Measurements from ENCODE around the gene SELENOF. TPM values are rescaled to one million over a fixed set of nuclear protein-coding genes. Genes with fewer than 3 reads are reported as not detected.

The SELENOF gene
- total RNA-seq, 3 donors from 2014 or later: 138 to 202 (median 191) TPM

GRCh38 chr1:86858524-86859261 is 55.2 kb downstream of the SELENOF start:
- TF ChIP-seq CTCF (IDR thresholded peaks at IDR 0.05): no peak
- DNase-seq: no peak
- H3K36me3 ChIP-seq (ENCODE audit: low read depth): no peaks in the 10 kb centered on the region
- intact Hi-C loops (cut with DNase I, micrococcal nuclease): no loop called here
- no peaks in the 10 kb centered on the region for H3K9me3 ChIP-seq
- no peak for ATAC-seq
- H3K4me1 ChIP-seq (ENCODE audit: low read depth): no peaks in the 10 kb centered on the region
- no peak overlapping the region for H3K4me3 ChIP-seq

- DNase-seq (no peak), ATAC-seq (no peak)
- intact Hi-C loops (cut with DNase I, micrococcal nuclease): no loop called here
- Histone ChIP-seq H3K36me3 (ENCODE audit: low read depth) (no peaks in the 10 kb centered on the region), H3K9me3 (no peaks in the 10 kb centered on the region), H3K4me3 (no peak overlapping the region), H3K4me1 (ENCODE audit: low read depth) (no peaks in the 10 kb centered on the region)
- TF ChIP-seq CTCF (IDR thresholded peaks at IDR 0.05): no peak
Measured at GRCh38 chr1:86856196-86856595, 57.7 kb downstream of the SELENOF start.

GRCh38 chr1:86854352-86854751 is 59.6 kb downstream of the SELENOF start:
- ATAC-seq: no peak
- H3K4me1 ChIP-seq (ENCODE audit: low read depth): no peaks in the 10 kb centered on the region
- H3K4me3 ChIP-seq: no peak overlapping the region
- no peaks in the 10 kb centered on the region for H3K36me3 ChIP-seq (ENCODE audit: low read depth)
- no peaks in the 10 kb centered on the region for H3K9me3 ChIP-seq
- TF ChIP-seq CTCF (IDR thresholded peaks at IDR 0.05): no peak
- DNase-seq: no peak
- intact Hi-C loops (cut with DNase I, micrococcal nuclease): no loop called here

GRCh38 chr1:86852782-86853408 is 61.0 kb downstream of the SELENOF start:
- peak in 1 of 3 donors; percentile 14 for DNase-seq
- Histone ChIP-seq H3K4me1 (ENCODE audit: low read depth) (no peaks in the 10 kb centered on the region), H3K4me3 (no peak overlapping the region), H3K9me3 (no peaks in the 10 kb centered on the region), H3K36me3 (ENCODE audit: low read depth) (no peaks in the 10 kb centered on the region)
- intact Hi-C loops (cut with DNase I, micrococcal nuclease): no loop called here
- ATAC-seq: peak; percentile 87
- TF ChIP-seq CTCF (IDR thresholded peaks at IDR 0.05): no peak

- TF ChIP-seq CTCF (IDR thresholded peaks at IDR 0.05): no peak
- H3K36me3 ChIP-seq (ENCODE audit: low read depth): no peaks in the 10 kb centered on the region
- H3K9me3 ChIP-seq: no peaks in the 10 kb centered on the region
- no peak for ATAC-seq
- H3K4me3 ChIP-seq: no peak overlapping the region
- H3K4me1 ChIP-seq (ENCODE audit: low read depth): no peaks in the 10 kb centered on the region
- no peak for DNase-seq
- intact Hi-C loops (cut with DNase I, micrococcal nuclease): no loop called here
Measured at GRCh38 chr1:86852289-86852688, 61.6 kb downstream of the SELENOF start.

Data from mucosa of descending colon (tissue), 3 donors.